Progenitor cell of endocrine pancreas (in vitro differentiated cells): ENCODE data around the gene GPR55. TPM values are rescaled to one million over a fixed set of nuclear protein-coding genes. Genes with fewer than 3 reads are reported as not detected.

Source experiments
- DNase-seq: peaks from one replicate; pipeline ENCODE4 v3.0.0; 2021; ENCODE audit warnings: low spot score; ENCODE audit not compliant: unreplicated experiment
- H3K27ac Mint-ChIP-seq: 2 replicates; pipeline ENCODE4 v1.8.0; 2021; ENCODE audit warnings: mild to moderate bottlenecking, moderate library complexity, mixed read lengths
- H3K27me3 Mint-ChIP-seq: 2 replicates; pipeline ENCODE4 v1.8.0; 2021; ENCODE audit warnings: mixed read lengths
- H3K36me3 Mint-ChIP-seq: 2 replicates; pipeline ENCODE4 v1.8.0; 2022; ENCODE audit warnings: mixed read lengths; ENCODE audit not compliant: insufficient read depth
- H3K4me1 Mint-ChIP-seq: 2 replicates; pipeline ENCODE4 v1.8.0; 2021; ENCODE audit warnings: low read depth, mixed read lengths
- H3K4me3 Mint-ChIP-seq: 2 replicates; pipeline ENCODE4 v1.8.0; 2021; ENCODE audit warnings: low read depth, mild to moderate bottlenecking, moderate library complexity, mixed read lengths
- H3K9me3 Mint-ChIP-seq: 2 replicates; pipeline ENCODE4 v1.8.0; 2021; ENCODE audit warnings: low read depth, mixed read lengths
- CTCF ChIP-seq: fragments of 200-600 bp; sonication (generic); IDR thresholded peaks from one replicate; pipeline ENCODE4 v1.5.0; 2021; ENCODE audit warnings: antibody characterized with exemption, mild to moderate bottlenecking; ENCODE audit not compliant: unreplicated experiment
- total RNA-seq: library from RNA; stranded (reverse); gene quantifications from 2 replicates; pipeline ENCODE4 v1.2.1, GENCODE V29; 2021

GPR55 gene
- total RNA-seq, 1 donor from 2014 or later: not detected

DNA sequence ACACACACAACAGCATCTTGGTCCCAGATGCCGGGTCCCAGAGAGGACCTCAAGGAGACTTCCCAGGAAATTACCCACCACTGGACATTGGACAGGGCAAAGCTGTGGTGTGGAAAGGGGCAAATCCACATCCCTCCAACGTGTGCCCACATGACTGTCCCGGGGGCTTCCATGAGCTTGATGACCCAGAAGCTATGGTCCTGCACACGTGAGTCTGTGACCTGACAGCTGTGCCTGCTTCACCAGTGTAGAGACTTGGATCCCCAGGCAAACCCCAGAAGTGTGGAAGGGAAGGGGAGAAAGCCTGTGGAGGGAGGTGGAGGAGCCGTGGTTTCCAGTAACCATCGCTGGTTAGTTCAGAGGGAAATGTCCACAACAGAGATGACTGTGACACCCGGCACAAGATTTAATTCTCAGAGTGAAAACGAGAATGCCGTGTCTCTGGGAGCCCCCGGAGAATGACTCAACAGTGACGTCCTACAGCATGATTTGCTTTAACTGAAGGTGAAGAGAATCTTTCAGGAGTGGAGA lies 19.1 kb upstream of the GPR55 start:
- TF ChIP-seq CTCF: no peak
- H3K4me3 Mint-ChIP-seq: no peak overlapping the region
- peaks cover 6% of the 10 kb centered on the region for H3K27me3 Mint-ChIP-seq
- no peak for DNase-seq
- H3K4me1 Mint-ChIP-seq: no peaks in the 10 kb centered on the region
- no peaks in the 10 kb centered on the region for H3K36me3 Mint-ChIP-seq
- H3K27ac Mint-ChIP-seq: no peak overlapping the region
- no peaks in the 10 kb centered on the region for H3K9me3 Mint-ChIP-seq

- H3K4me3 Mint-ChIP-seq: no peak overlapping the region
- no peaks in the 10 kb centered on the region for H3K9me3 Mint-ChIP-seq
- no peaks in the 10 kb centered on the region for H3K4me1 Mint-ChIP-seq
- H3K36me3 Mint-ChIP-seq: no peaks in the 10 kb centered on the region
- no peak overlapping the region for H3K27ac Mint-ChIP-seq
- no peak for TF ChIP-seq CTCF
- no peak for DNase-seq
- peaks cover 6% of the 10 kb centered on the region for H3K27me3 Mint-ChIP-seq
Observed at GRCh38 chr2:230942920-230943896, 18.2 kb upstream of the GPR55 start.

- DNase-seq: no peak
- no peaks in the 10 kb centered on the region for H3K4me1 Mint-ChIP-seq
- H3K9me3 Mint-ChIP-seq: peaks cover 4% of the 10 kb centered on the region
- no peak for TF ChIP-seq CTCF
- peaks cover 6% of the 10 kb centered on the region for H3K27me3 Mint-ChIP-seq
- H3K36me3 Mint-ChIP-seq: no peaks in the 10 kb centered on the region
- H3K4me3 Mint-ChIP-seq: no peak overlapping the region
- no peak overlapping the region for H3K27ac Mint-ChIP-seq
Observed at GRCh38 chr2:230942371-230942770, 17.3 kb upstream of the GPR55 start.

DNA sequence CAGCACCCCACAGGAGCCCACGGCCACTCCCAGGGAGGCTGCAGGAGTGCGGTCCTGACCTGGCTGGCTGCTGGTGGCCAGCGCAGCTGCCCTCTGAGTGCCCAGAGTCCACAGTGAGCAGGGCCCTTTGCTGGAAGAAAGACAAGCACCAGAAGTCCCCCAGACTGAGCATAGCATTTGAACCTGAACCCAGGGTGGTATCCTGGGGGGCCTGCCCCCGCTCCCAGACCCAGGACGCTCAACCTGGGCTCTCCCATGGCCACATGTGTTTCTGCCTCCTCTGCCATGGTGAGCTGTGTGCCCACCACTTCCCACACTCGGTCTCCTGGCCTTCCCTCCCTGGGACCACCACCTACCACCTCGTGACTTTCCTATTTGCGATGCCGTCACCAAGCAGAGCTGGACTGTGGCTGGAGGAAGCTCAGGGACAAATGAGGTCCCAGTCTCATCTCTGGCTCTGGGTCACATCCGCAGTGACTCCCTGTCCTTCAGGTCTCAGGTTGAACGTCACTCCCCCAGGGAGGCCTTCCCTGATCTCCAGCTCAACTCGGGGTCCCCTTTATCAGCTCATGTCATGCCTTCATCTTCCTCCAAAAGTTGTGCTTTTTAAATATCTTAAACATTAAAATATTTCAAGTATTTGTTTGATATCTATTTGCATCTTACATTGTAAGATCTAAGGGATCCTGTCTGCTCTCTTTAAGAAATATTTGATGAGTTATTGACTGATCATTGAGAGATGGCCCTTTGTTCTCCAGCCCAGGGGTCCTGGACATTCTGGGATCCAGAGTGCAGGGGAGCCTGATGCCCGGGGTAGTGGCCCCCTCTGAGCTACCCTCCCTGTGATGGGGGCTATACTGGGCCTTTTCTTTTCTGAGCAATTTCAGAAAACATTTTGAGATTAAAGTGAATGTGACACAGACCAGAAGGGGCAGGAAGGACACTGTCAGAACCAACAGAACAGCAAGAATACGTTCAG lies 16.4 kb upstream of the GPR55 start:
- Mint-ChIP-seq H3K4me1 (no peaks in the 10 kb centered on the region), H3K27ac (peak overlapping the region; percentile 16), H3K27me3 (peaks cover 6% of the 10 kb centered on the region), H3K36me3 (no peaks in the 10 kb centered on the region), H3K4me3 (no peak overlapping the region), H3K9me3 (peaks cover 4% of the 10 kb centered on the region)
- no peak for TF ChIP-seq CTCF
- DNase-seq: no peak

GRCh38 chr2:230940471-230940815 lies 15.4 kb upstream of the GPR55 start:
- Mint-ChIP-seq H3K4me3 (no peak overlapping the region), H3K27ac (no peak overlapping the region), H3K4me1 (no peaks in the 10 kb centered on the region), H3K36me3 (no peaks in the 10 kb centered on the region), H3K9me3 (peaks cover 6% of the 10 kb centered on the region), H3K27me3 (peaks cover 6% of the 10 kb centered on the region)
- no peak for DNase-seq
- no peak for TF ChIP-seq CTCF
